ENCODE measurements around the gene EVC. TPM values are rescaled to one million over a fixed set of nuclear protein-coding genes. Genes with fewer than 3 reads are reported as not detected.
"Not testable (repeated sequence)": the region's sequence is repeated elsewhere in the genome, so short reads cannot be mapped to it uniquely, and the experiment has no call there.

EVC gene
- polyA plus RNA-seq, 3 donors, result 38.4 to 56.5 (median 40.4) TPM

DNA sequence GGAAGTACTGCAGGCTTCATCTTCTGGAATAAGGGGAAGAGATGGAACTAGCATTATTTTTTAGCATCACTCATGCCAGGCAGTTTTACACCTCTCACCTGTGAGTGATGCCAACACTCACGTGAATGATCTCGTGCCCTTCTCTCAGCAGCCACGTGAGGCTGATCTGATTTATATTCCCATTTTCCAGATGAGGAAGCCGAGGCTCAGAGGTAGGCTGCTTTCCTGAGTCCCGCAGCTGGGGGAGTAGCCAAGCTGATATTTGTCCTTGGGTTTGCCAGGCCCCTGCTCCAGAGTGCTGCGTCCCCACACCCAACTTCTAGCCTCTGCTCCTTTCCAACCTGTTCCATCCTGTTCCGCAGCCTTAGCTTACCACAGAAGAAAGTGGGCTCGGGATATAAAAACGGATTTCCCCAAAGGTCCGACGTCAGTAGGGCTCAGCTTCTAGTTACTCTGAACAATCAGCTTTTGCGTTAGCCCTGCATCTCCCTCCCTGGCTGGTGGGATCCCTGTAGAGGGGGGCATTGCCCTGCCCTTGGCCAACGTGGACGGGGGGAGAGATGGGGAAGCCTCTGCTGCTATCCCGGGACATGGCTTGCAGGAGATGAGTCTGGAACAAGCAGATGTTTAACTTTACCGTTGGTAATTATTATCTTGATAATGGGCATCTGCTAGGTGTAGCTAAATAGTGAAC, 9.3 kb downstream of the EVC start:
- no peak for DNase-seq (ENCODE audit: extremely low read depth in 1 of 11, low read depth in 9 of 11, low spot score in 4 of 11)

DNA sequence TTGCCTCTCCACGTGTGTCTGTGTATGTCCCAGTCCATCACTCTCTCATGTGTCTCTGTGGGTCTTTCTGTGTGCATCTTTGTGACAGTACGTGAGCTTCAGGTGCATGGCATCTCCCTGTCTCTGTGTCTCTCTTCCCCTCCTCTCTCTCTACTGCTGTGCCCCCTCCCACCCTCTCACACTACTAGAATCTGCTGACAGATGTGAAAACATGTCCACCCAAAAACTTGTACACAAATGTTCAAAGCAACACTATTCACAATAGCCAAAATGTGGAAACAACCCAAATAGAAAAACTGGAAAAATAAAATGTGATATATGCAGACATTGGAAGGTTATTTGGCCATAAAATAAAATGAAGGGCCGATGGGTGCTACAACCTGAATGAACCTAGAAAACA, 10.0 kb downstream of the EVC start:
- DNase-seq (ENCODE audit: extremely low read depth in 1 of 11, low read depth in 9 of 11, low spot score in 4 of 11), result no peak

DNA sequence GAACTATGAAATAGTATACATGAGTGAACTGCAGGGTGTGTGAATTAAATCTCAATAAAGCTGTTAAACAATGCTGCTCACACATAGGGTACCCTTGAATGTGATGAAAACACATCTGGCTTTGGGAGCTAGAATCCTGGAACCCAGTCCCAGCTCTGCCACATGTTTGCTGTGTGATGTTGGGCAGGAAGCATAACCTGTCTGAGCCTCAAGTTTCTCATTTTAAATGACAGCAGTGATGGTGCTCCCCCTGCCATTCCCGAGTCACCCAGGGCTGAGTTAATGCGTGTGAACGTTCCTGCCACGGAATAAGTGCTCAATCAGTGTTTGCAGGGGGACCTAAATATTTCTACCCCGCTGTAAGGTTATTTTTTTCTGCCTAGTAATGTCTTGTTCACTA, 10.9 kb downstream of the EVC start:
- no peak for DNase-seq (ENCODE audit: extremely low read depth in 1 of 11, low read depth in 9 of 11, low spot score in 4 of 11)

DNA sequence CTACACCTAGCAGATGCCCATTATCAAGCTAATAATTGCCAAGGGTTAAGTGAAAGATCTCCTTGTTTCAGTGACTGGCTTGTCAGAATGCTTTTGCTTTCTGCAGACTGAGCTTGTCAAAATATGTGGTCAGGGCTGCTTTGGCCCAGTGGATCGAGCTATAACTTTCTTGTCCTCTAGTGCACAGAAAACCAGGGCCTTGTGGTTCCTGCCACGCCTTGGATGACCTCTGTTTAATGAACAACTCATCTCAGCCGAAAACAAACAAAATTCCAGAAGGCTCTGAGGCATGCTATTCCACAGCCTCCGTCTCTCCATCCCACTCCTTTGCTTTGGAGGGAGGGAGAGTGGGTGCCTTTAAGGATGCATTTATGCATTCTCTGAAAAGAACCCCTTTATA, 11.3 kb downstream of the EVC start:
- peak in 5 of 11 donors; percentile 59 to 79 (median 69) for DNase-seq (ENCODE audit: extremely low read depth in 1 of 11, low read depth in 9 of 11, low spot score in 4 of 11)

DNA sequence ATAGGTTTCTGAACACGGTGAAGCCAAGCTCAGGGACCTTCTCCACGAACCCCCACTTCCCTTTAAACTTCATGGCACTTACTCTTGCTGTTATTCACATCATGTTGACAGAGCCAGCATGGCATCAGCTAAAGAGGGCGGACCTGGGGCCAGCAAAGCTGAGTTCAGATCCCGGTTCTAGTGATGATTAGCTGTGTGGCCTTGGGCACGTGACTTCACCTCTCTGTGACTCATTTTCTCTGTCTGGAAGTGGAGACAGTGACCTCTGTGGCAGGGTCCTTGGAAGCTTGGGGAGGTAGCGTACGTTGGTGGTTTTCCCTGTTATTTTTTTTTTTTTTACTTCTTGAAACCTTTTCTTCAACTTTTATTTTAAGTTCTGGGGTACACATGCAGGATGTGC, 13.4 kb downstream of the EVC start:
- no peak for DNase-seq (ENCODE audit: extremely low read depth in 1 of 11, low read depth in 9 of 11, low spot score in 4 of 11)

DNA sequence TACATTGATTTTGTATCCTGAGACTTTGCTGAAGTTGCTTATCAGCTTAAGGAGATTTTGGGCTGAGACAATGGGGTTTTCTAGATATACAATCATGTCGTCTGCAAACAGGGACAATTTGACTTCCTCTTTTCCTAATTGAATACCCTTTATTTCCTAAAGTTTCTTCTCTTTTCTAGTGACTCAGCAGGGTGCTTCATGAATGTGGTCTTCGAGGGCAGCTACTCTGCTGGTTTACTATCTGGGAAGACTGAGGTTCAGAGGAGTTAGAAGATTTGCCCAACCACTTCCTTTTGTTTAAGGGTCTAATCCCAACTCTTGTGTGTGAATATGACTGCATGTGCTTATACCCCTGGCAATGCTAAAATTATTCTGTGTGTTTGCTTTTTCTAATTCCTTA, 17.4 kb downstream of the EVC start:
- DNase-seq (ENCODE audit: extremely low read depth in 1 of 11, low read depth in 9 of 11, low spot score in 4 of 11), result not testable (repeated sequence)

DNA sequence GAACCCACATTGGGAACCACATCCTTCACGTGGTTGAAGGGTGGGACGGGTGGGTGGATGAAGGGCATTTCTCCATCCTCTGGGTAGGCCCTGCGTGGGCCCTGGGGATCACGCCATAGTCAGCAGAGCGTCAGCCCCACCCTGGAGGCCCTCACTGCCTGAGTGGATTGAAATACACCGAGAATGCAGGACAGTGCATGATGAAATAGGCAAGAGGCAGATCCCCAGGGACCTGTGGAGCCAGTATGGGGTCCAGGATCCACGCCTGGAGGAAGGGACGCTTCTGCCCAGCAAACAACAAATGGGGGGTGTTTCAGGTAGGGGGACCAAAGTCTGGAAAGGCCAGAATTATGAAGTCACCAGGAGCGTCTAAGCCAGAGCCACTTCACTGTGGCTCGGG, 19.4 kb downstream of the EVC start:
- no peak for DNase-seq (ENCODE audit: extremely low read depth in 1 of 11, low read depth in 9 of 11, low spot score in 4 of 11)

DNA sequence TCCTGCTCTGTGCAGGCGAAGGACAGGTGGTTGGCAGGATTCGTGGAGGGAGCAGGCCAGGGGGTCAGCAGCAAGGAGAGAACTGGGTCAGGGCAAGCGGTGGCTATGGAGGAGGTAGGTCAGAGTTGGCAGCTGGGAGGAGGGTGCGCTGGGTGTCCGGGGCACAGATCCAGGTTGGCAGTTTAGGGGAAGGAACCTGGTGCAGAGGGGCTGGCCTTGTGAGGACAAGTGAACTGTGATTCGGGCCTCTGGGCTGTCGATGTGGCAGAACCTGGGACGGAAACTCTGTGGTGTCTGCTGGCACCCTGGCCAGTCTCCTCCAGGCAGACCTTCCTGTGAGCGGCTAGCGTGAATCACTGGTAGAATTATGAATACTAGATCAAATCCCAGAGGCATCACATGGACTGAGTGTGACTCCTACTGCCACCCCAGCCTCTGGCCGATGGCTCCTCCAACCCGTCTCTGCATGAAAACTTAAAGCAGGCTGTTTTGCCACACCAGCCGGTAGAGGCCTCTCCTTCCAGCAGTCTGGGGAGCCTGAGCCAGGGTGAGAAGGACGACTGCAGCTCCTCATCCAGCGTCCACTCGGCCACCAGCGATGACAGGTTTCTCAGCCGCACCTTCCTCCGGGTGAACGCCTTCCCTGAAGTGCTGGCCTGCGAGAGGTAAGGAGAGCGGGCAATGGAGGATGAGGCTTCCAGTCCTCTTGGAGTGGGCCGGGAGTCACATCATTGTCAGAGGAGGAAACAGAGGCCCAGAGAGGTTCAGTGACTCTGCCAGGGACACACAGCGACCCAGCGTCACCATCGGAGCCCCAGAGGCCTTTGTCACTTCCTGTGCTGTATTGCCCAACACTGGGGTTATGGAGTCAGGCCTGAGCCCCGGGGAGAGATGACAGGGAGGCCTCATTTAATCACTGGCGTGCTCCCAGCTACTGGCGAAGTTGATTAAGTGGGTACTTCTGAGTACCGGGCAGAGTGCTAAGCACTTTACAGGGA, 20.3 kb downstream of the EVC start:
- DNase-seq (ENCODE audit: extremely low read depth in 1 of 11, low read depth in 9 of 11, low spot score in 4 of 11), result no peak

DNA sequence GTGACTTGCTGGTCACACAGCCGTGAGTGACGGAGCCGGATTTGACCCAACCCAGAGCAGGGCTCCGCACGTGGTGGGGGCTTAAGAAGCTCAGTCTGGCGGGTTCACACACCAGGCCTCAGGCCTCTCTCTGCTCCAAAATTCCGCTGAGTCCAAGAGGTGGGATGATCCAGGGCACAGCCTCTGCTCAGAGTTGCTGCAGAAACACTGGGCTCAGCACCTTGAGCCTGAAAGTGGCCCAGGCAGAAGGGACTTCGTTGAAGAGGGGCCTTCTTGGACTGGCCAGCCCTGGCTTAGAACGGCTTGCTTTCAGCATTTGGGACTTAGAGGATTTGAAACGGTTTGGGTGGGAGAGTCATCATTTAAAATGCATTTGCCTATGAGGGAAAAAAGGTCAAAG, 21.2 kb downstream of the EVC start:
- no peak for DNase-seq (ENCODE audit: extremely low read depth in 1 of 11, low read depth in 9 of 11, low spot score in 4 of 11)

DNA sequence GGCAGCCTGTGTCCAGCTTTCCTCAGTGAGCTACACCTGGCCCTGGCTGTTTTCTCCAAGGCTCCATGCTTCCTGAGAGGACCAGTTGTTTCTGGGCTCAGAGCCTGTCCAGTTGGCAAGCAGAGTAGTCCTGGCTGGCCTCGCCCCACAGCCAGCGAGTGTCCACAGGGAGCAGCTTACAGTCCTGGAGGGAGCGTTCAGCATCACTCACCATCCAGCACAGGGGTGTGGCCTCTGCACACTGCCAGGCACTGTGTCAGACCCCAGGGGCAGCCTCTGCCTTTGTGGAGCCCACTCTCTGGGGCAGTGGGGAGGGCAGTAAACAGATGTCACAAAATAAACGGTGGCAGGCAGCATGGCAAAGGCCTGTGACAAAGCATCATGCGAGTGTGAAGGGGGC, 23.9 kb downstream of the EVC start:
- DNase-seq (ENCODE audit: extremely low read depth in 1 of 11, low read depth in 9 of 11, low spot score in 4 of 11), result no peak

DNA sequence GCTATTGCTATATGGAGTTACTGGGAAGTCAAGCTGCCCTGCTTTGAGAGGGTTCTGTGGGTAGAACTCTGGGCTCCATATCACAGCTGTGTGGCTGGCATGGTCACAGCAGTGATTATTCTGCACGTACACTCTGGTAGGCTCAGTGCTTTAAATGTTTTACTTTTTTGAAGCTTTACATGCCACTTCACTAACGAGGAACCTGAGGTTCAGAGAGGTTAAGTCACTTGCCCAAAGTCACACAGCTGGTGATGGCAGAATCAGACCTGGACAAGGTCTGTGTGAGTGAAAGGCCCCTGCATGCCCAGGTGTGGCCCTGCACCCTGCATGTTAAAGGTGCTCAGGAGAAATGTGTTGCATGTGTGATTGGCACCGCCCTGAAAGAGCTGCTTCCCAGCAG, 24.5 kb downstream of the EVC start:
- no peak for DNase-seq (ENCODE audit: extremely low read depth in 1 of 11, low read depth in 9 of 11, low spot score in 4 of 11)

DNA sequence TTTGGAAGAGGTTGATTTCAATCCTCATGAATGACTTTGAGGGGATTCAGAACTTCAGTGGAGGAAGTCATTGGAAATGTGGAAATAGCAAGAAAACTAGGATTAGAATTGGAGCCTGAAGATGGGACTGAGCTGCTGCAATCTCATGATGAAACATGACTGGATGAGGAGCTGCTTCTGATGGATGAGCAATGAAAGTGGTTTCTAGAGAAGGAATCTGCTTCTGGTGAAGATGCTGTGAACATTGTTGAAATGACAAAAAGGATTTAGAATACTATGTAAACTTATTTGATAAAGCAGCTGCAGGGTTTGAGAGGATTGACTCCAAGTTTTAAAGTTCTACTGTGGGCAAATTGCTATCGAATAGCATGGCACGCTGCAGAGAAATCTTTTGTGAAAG, 27.1 kb downstream of the EVC start:
- no peak for DNase-seq (ENCODE audit: extremely low read depth in 1 of 11, low read depth in 9 of 11, low spot score in 4 of 11)

DNA sequence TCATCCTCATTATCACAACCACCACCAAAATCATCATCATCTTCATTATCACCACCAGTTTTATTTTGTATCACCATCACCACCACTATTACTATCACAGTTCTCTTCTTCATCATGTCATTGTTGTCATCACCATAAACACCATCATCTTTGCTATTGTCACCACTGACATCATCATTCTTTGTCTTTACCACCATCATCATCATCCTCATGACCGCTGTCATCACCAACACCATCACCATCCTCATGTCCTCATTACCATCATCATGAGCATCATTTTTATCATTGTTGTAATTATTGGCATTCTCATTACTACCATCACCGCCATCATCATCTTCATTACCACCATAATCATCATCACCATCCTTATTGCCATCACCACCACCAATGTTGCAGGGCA, 31.4 kb downstream of the EVC start:
- DNase-seq (ENCODE audit: extremely low read depth in 1 of 11, low read depth in 9 of 11, low spot score in 4 of 11), result no peak

DNA sequence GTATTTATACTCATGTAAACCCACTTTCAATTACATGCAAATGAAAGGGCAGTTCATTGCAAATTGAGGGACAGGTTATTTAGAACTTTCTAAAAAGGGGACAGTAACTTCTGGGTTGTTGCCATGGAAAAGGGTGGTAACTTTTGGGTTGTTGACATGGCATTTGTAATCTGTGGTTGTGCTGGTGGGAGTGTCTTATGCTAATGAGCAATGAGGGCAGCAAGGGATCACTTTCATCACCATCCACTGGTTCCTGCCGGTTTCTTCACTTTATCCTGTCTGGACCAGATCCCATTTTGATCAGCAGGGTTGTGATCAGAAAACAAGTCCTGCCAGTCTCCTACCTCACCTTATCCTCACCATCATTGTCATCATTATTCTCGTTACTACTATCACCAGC, 32.0 kb downstream of the EVC start:
- DNase-seq (ENCODE audit: extremely low read depth in 1 of 11, low read depth in 9 of 11, low spot score in 4 of 11), result no peak

DNA sequence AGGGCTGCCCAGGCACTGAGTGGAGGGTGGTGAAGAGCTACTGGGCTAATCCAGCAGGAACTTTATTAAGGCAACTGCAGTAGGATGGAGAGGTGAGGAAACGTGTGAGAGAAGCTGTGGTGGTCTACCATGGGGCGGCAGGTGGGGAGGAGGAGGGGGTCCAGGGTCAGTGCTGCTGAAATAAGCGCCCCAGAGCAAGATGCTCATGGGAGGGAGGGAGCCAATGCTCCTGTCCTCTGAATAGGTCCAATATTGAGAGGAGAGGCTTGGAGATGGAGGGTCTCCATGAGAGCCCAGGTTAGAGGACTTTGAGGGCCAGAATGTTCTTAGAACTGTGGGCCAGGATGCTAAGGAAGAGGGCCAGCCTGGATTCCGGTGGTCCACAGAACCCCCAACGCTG, 35.2 kb downstream of the EVC start:
- no peak for DNase-seq (ENCODE audit: extremely low read depth in 1 of 11, low read depth in 9 of 11, low spot score in 4 of 11)

DNA sequence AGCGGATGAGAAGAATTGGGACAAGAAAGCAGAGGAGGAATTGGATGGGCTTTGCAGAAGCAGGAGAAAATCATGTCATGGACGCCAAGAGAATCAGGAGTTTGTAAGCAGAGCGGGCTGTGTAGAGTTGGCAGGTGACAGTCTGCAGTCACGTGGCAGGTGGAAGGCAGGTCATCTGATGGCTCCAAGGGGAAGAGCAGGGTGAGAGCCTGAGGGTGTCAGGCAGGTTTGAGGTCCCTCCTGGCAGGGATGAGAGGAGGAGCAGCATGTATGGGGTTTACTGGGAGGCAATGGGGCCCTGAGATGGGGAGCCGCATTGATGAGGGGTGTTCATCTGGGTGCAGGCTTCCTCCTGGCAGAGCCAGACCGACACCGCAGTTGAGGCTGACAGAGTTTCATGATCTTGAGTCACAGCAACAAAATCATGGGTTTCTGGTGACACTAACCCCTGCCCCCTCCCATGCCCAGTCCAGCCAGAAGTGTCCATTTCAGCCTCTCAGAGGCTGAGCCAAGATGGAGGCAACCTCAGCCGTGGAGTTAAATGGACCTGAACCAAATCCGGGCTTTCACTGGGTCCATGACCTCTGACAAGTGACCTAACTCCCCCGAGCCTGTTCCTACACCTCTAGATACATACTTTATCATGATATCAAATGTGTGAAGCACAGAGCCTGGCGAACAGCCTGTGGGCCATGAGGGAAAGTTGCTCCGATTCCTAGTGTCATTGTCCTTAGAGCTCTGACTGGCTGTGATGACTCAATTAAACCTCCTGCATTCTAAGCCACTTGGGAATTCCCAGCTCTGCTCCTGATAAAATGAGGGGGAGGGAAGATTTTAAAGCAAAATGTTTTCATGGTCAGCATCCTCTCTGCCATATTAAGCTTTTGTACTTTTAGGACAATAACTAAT, 36.1 kb downstream of the EVC start:
- no peak for DNase-seq (ENCODE audit: extremely low read depth in 1 of 11, low read depth in 9 of 11, low spot score in 4 of 11)

DNA sequence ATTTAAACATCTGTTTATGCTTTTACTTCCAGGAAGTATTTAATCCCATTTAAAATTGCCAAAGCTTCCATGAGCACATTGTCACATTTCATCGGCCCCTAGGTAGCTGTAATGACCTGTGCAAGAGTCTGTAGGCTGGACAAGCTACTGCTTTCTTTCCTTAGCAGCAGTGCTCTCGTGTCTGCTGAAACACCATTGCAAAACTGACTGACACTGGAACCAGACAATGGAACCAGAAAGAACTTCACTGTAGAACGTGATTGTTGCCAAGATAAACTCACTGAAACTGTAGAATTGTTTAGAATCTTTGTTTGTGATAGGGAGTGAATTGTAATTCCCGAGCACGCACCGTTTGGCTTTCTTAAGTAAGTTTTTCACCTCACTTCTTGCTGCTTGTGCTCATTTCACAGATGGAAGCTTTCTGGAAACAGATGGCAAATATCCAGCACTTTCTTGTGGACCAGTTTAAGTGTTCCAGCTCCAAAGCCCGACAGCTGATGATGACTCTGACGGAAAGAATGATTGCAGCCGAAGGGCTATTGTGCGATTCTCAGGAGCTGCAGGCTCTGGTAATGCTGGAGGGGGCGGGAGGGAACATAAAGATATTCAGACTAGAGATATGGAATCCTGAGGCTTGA, 36.9 kb downstream of the EVC start:
- DNase-seq (ENCODE audit: extremely low read depth in 1 of 11, low read depth in 9 of 11, low spot score in 4 of 11), result peak in 9 of 11 donors; percentile 13 to 71 (median 38)

DNA sequence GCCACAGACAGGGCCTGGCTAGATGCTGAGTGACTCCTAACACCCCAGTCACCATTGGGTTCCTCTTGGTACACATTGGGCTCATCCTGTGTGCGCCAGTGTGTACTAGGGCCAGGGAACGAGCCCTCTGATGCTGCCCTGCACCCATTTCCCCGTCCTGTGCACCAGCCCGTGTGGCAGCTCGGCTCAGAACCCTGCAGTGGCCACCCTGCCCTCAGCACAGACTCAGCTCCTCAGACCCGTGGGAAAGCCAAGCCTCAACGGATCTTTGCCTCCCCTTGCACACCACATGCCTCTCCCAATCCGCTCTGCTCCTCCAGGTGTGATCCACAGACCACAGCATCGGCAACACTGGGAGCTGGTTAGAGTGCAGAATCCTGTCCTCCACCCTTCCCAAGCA, 38.6 kb downstream of the EVC start:
- no peak for DNase-seq (ENCODE audit: extremely low read depth in 1 of 11, low read depth in 9 of 11, low spot score in 4 of 11)
